ENCODE measurements around the gene PTPRM. TPM values are rescaled to one million over a fixed set of nuclear protein-coding genes. Genes with fewer than 3 reads are reported as not detected.

PTPRM gene
- polyA plus RNA-seq, 1 donor from 2014 or later = 126 TPM

DNA sequence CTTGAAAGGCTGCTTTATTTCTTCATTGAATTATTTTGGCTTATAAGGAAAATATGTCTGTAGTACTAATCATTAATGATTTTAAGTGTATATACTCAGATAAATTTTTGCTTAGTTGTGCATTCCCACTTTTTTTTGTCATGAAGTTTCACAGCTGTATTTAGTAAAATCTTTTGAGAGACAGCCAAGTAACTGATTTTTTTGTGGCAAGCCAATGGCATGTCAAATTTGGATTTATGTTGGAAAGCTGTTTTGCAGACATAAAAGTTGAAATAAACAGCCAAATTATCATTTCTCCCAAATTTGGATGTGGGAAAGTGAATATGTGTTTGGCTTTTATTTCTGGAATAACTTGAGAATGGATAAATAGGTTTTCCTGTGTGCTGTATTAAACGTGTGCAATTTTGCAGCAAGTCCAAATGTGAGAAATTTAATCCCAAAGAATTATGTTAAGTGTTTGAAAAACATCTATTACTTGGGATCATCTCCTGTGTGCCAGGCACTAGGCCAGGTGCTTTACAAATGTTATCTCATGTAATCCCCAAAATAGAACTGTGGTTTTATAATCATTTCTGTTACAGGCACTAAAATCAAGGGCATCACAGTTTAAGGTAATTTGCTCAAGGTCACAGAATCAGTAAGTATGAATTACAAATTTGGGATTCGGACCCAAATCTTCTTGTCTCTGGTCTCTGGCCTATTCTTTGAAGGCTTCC, 160.4 kb downstream of the PTPRM start:
- H3F3A ChIP-seq (ENCODE audit: insufficient read depth, low read length, poor library complexity, severe bottlenecking) = peaks cover 5% of the 10 kb centered on the region
- H3K9ac ChIP-seq (ENCODE audit: low read length) = no peak overlapping the region
- H3K79me2 ChIP-seq (replicated peaks; ENCODE audit: insufficient read depth, low read length) = peaks cover 5% of the 10 kb centered on the region
- TF ChIP-seq RAD21 (conservative IDR thresholded peaks at IDR 0.05) = no peak
- TF ChIP-seq, protein P1, sequence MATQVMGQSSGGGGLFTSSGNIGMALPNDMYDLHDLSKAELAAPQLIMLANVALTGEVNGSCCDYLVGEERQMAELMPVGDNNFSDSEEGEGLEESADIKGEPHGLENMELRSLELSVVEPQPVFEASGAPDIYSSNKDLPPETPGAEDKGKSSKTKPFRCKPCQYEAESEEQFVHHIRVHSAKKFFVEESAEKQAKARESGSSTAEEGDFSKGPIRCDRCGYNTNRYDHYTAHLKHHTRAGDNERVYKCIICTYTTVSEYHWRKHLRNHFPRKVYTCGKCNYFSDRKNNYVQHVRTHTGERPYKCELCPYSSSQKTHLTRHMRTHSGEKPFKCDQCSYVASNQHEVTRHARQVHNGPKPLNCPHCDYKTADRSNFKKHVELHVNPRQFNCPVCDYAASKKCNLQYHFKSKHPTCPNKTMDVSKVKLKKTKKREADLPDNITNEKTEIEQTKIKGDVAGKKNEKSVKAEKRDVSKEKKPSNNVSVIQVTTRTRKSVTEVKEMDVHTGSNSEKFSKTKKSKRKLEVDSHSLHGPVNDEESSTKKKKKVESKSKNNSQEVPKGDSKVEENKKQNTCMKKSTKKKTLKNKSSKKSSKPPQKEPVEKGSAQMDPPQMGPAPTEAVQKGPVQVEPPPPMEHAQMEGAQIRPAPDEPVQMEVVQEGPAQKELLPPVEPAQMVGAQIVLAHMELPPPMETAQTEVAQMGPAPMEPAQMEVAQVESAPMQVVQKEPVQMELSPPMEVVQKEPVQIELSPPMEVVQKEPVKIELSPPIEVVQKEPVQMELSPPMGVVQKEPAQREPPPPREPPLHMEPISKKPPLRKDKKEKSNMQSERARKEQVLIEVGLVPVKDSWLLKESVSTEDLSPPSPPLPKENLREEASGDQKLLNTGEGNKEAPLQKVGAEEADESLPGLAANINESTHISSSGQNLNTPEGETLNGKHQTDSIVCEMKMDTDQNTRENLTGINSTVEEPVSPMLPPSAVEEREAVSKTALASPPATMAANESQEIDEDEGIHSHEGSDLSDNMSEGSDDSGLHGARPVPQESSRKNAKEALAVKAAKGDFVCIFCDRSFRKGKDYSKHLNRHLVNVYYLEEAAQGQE (IDR thresholded peaks at IDR 0.05; ENCODE audit: borderline replicate concordance) = no peak
- no peak overlapping the region for H3K4me2 ChIP-seq (ENCODE audit: low read length)
- H3K27ac ChIP-seq (ENCODE audit: low read length) = no peak overlapping the region
- no peaks in the 10 kb centered on the region for H4K20me1 ChIP-seq (ENCODE audit: insufficient read depth)
- H3K9me2 ChIP-seq (ENCODE audit: insufficient read depth, low read length) = no peaks in the 10 kb centered on the region
- H3K27me3 ChIP-seq (ENCODE audit: insufficient read depth, low read depth, low read length) = no peaks in the 10 kb centered on the region
- no peaks in the 10 kb centered on the region for H3K36me3 ChIP-seq (ENCODE audit: insufficient read depth, low read length)
- no peak overlapping the region for H3K4me3 ChIP-seq (ENCODE audit: low read length)
- H2AFZ ChIP-seq (ENCODE audit: low read depth, low read length) = no peak overlapping the region
- H3K9me3 ChIP-seq (ENCODE audit: low read length) = no peaks in the 10 kb centered on the region

DNA sequence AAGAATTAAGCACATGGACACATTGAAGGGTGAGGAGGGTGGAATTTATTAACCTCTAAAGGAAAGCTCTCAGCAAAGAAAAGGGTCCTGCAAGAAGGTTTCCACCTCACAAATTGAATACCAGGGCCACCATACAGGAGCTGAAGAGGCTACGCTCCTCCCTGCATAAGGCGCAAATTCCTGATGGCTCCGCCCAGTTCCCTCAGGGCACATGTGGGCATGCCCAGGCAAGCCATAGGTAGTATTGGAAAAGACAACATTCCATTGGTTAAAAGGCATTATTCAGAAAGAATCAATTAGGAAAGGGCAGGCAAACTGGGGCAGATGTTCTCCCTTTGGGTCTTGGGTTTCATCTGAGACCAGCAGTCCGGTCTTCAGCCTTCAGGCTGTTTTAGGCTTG, 161.2 kb downstream of the PTPRM start:
- Histone ChIP-seq H3K27me3 (ENCODE audit: insufficient read depth, low read depth, low read length) (no peaks in the 10 kb centered on the region), H3K4me2 (ENCODE audit: low read length) (no peak overlapping the region), H2AFZ (ENCODE audit: low read depth, low read length) (no peak overlapping the region), H3K36me3 (ENCODE audit: insufficient read depth, low read length) (no peaks in the 10 kb centered on the region), H3K9me2 (ENCODE audit: insufficient read depth, low read length) (no peaks in the 10 kb centered on the region), H4K20me1 (ENCODE audit: insufficient read depth) (no peaks in the 10 kb centered on the region), H3K27ac (ENCODE audit: low read length) (no peak overlapping the region), H3F3A (ENCODE audit: insufficient read depth, low read length, poor library complexity, severe bottlenecking) (peaks cover 5% of the 10 kb centered on the region), H3K79me2 (replicated peaks; ENCODE audit: insufficient read depth, low read length) (no peaks in the 10 kb centered on the region), H3K9me3 (ENCODE audit: low read length) (no peaks in the 10 kb centered on the region), H3K4me3 (ENCODE audit: low read length) (no peak overlapping the region), H3K9ac (ENCODE audit: low read length) (no peak overlapping the region)
- TF ChIP-seq POLR2AphosphoS5 (IDR thresholded peaks at IDR 0.05) (no peak), SMC3 (conservative IDR thresholded peaks at IDR 0.05; ENCODE audit: poor library complexity) (no peak), TAF1 (IDR thresholded peaks at IDR 0.05; ENCODE audit: low read depth) (no peak), MXI1 (conservative IDR thresholded peaks at IDR 0.05; ENCODE audit: poor library complexity, severe bottlenecking) (no peak), EZH2 (IDR thresholded peaks at IDR 0.05; ENCODE audit: borderline replicate concordance, insufficient read depth, low read length, poor library complexity, severe bottlenecking) (no peak), RAD21 (conservative IDR thresholded peaks at IDR 0.05) (no peak), EP300 (conservative IDR thresholded peaks at IDR 0.05; ENCODE audit: poor library complexity, severe bottlenecking) (no peak)
- TF ChIP-seq, protein P2, sequence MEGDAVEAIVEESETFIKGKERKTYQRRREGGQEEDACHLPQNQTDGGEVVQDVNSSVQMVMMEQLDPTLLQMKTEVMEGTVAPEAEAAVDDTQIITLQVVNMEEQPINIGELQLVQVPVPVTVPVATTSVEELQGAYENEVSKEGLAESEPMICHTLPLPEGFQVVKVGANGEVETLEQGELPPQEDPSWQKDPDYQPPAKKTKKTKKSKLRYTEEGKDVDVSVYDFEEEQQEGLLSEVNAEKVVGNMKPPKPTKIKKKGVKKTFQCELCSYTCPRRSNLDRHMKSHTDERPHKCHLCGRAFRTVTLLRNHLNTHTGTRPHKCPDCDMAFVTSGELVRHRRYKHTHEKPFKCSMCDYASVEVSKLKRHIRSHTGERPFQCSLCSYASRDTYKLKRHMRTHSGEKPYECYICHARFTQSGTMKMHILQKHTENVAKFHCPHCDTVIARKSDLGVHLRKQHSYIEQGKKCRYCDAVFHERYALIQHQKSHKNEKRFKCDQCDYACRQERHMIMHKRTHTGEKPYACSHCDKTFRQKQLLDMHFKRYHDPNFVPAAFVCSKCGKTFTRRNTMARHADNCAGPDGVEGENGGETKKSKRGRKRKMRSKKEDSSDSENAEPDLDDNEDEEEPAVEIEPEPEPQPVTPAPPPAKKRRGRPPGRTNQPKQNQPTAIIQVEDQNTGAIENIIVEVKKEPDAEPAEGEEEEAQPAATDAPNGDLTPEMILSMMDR (IDR thresholded peaks at IDR 0.05; ENCODE audit: poor library complexity, severe bottlenecking) = no peak
- TF ChIP-seq, protein P1 (IDR thresholded peaks at IDR 0.05; ENCODE audit: borderline replicate concordance) = no peak
